Measurements from ENCODE around the gene TMEM117. TPM values are rescaled to one million over a fixed set of nuclear protein-coding genes. Genes with fewer than 3 reads are reported as not detected.
"Not testable (repeated sequence)": the region's sequence is repeated elsewhere in the genome, so short reads cannot be mapped to it uniquely, and the experiment has no call there.

Gene TMEM117
- total RNA-seq, 1 donor from 2014 or later = 0.75 TPM

- intact Hi-C loops (cut with micrococcal nuclease) = no loop called here
Observed at GRCh38 chr12:44370982-44371381, 535.1 kb downstream of the TMEM117 start.

- intact Hi-C loops (cut with micrococcal nuclease) = no loop called here
Observed at GRCh38 chr12:44372259-44372658, 536.4 kb downstream of the TMEM117 start.

GRCh38 chr12:44375694-44376093 is 539.8 kb downstream of the TMEM117 start:
- intact Hi-C loops (cut with micrococcal nuclease) = no loop called here

GRCh38 chr12:44377443-44378187 is 541.7 kb downstream of the TMEM117 start:
- intact Hi-C loops (cut with micrococcal nuclease) = no loop called here

- intact Hi-C loops (cut with micrococcal nuclease) = not testable (repeated sequence)
Observed at GRCh38 chr12:44379113-44379512, 543.2 kb downstream of the TMEM117 start.

GRCh38 chr12:44379831-44380230 is 544.0 kb downstream of the TMEM117 start:
- intact Hi-C loops (cut with micrococcal nuclease) = no loop called here

GRCh38 chr12:44380861-44381260 is 545.0 kb downstream of the TMEM117 start:
- intact Hi-C loops (cut with micrococcal nuclease) = no loop called here

GRCh38 chr12:44381341-44381740 is 545.5 kb downstream of the TMEM117 start:
- intact Hi-C loops (cut with micrococcal nuclease) = no loop called here

- intact Hi-C loops (cut with micrococcal nuclease) = no loop called here
Observed at GRCh38 chr12:44384136-44384535, 548.3 kb downstream of the TMEM117 start.

- intact Hi-C loops (cut with micrococcal nuclease) = no loop called here
Observed at GRCh38 chr12:44385964-44386363, 550.1 kb downstream of the TMEM117 start.

- intact Hi-C loops (cut with micrococcal nuclease) = no loop called here
Observed at GRCh38 chr12:44387581-44387980, 551.7 kb downstream of the TMEM117 start.

GRCh38 chr12:44389038-44389437 is 553.2 kb downstream of the TMEM117 start:
- intact Hi-C loops (cut with micrococcal nuclease) = no loop called here

GRCh38 chr12:44389896-44390295 is 554.0 kb downstream of the TMEM117 start:
- intact Hi-C loops (cut with micrococcal nuclease) = no loop called here

- intact Hi-C loops (cut with micrococcal nuclease) = no loop called here
Observed at GRCh38 chr12:44397631-44398030, 561.8 kb downstream of the TMEM117 start.

- intact Hi-C loops (cut with micrococcal nuclease) = no loop called here
Observed at GRCh38 chr12:44403185-44403584, 567.3 kb downstream of the TMEM117 start.

- intact Hi-C loops (cut with micrococcal nuclease) = no loop called here
Observed at GRCh38 chr12:44405297-44405696, 569.4 kb downstream of the TMEM117 start.

- intact Hi-C loops (cut with micrococcal nuclease) = no loop called here
Observed at GRCh38 chr12:44422559-44422958, 586.7 kb downstream of the TMEM117 start.

GRCh38 chr12:44428825-44429224 is 592.9 kb downstream of the TMEM117 start:
- intact Hi-C loops (cut with micrococcal nuclease) = no loop called here

- intact Hi-C loops (cut with micrococcal nuclease) = no loop called here
Observed at GRCh38 chr12:44431647-44432343, 595.9 kb downstream of the TMEM117 start.

- intact Hi-C loops (cut with micrococcal nuclease) = no loop called here
Observed at GRCh38 chr12:44433659-44434058, 597.8 kb downstream of the TMEM117 start.

- intact Hi-C loops (cut with micrococcal nuclease) = no loop called here
Observed at GRCh38 chr12:44436756-44437155, 600.9 kb downstream of the TMEM117 start.

Data from T-helper 2 cell treated with Interferon-gamma antibody and Interleukin-4, amounts not matched to agents 100 ng/mL and 5 ng/mL, for 36 hours (primary cell).